ENCODE data around the gene SNRPN.
"Not testable (repeated sequence)": the region's sequence is repeated elsewhere in the genome, so short reads cannot be mapped to it uniquely, and the experiment has no call there.

Gene SNRPN

GRCh38 chr15:24971772-24972171 lies 17.0 kb downstream of the SNRPN start:
- no peak for DNase-seq

- not testable (repeated sequence) for DNase-seq
These were observed 17.9 kb downstream of the SNRPN start for GRCh38 chr15:24972707-24973106.

- no peak for DNase-seq
These were observed 22.1 kb downstream of the SNRPN start for GRCh38 chr15:24976932-24977331.

- DNase-seq = no peak
These were observed 22.9 kb downstream of the SNRPN start for GRCh38 chr15:24977686-24978085.

GRCh38 chr15:24985224-24985623 lies 30.4 kb downstream of the SNRPN start:
- no peak for DNase-seq

GRCh38 chr15:24986653-24987052 lies 31.9 kb downstream of the SNRPN start:
- DNase-seq = no peak

- DNase-seq = no peak
These were observed 64.6 kb downstream of the SNRPN start for GRCh38 chr15:25019434-25019833.

GRCh38 chr15:25022233-25022632 lies 67.4 kb downstream of the SNRPN start:
- DNase-seq = no peak
